Spleen (tissue), 11 donors: ENCODE measurements around the gene PLEKHM3. TPM values are rescaled to one million over a fixed set of nuclear protein-coding genes. Genes with fewer than 3 reads are reported as not detected.

Source experiments
- DNase-seq: peaks from one replicate; pipeline ENCODE4 v3.0.0-alpha.2; 2020
- H3K27ac ChIP-seq, 8 donors: fragments of 200-600 bp; sonication (generic) in 7 of 8; 1 replicate in 4 of 8; 2 replicates in 4 of 8; pipeline versions ENCODE4 v1.5.0 to v1.8.0; 2016 to 2021; ENCODE audit warnings: inconsistent platforms in 4 of 8, mild to moderate bottlenecking in 4 of 8, moderate library complexity in 1 of 8
- H3K27me3 ChIP-seq, 7 donors: fragments of 200-600 bp; sonication (generic) in 6 of 7; replicated peaks in 1 of 7; 1 replicate in 4 of 7; 2 replicates in 3 of 7; pipeline versions ENCODE4 v1.5.0 to v1.8.0; 2016 to 2021; ENCODE audit warnings: inconsistent platforms in 3 of 7, mild to moderate bottlenecking in 1 of 7
- H3K36me3 ChIP-seq, 6 donors: fragments of 200-600 bp; sonication (generic) in 5 of 6; 1 replicate in 4 of 6; 2 replicates in 2 of 6; pipeline versions ENCODE4 v1.5.0 to v1.8.0; 2016 to 2021; ENCODE audit warnings: inconsistent platforms in 2 of 6
- H3K4me1 ChIP-seq, 6 donors: fragments of 200-600 bp; sonication (generic) in 5 of 6; 1 replicate in 3 of 6; 2 replicates in 3 of 6; pipeline versions ENCODE4 v1.5.0 to v1.8.0; 2016 to 2021; ENCODE audit warnings: inconsistent platforms in 3 of 6
- H3K4me3 ChIP-seq, 8 donors: fragments of 200-600 bp; sonication (generic) in 7 of 8; 1 replicate in 4 of 8; 2 replicates in 4 of 8; pipeline versions ENCODE4 v1.5.0 to v1.8.0; 2016 to 2021; ENCODE audit warnings: inconsistent platforms in 4 of 8, mild to moderate bottlenecking in 4 of 8, moderate library complexity in 2 of 8
- H3K9me3 ChIP-seq, 8 donors: fragments of 200-600 bp; sonication (generic) in 7 of 8; 1 replicate in 4 of 8; 2 replicates in 4 of 8; pipeline versions ENCODE4 v1.5.0 to v1.8.0; 2016 to 2021; ENCODE audit warnings: inconsistent platforms in 4 of 8
- POLR2A ChIP-seq, 3 donors: fragments of 450-650 bp; IDR thresholded peaks; one replicate each; pipeline ENCODE4 v1.5.1; 2017; ENCODE audit warnings: antibody characterized with exemption in 3 of 3, mild to moderate bottlenecking in 1 of 3
- POLR2AphosphoS5 ChIP-seq, 3 donors: sonication (generic); formaldehyde crosslinking; IDR thresholded peaks; one replicate each; pipeline ENCODE4 v1.5.1; 2017; ENCODE audit warnings: antibody characterized with exemption in 3 of 3
- WGBS, 5 donors: extraction: QIAGEN DNeasy Blood & Tissue Kit in 3 of 5; methylation state at CpG; one replicate each; pipeline versions ENCODE4 v1.1.5 to v1.1.7; 2013 to 2018; 5-methylcytosine and 5-hydroxymethylcytosine counted together
- intact Hi-C: fragments of 100-400 bp; cut with DNase I; formaldehyde crosslinking; loops from one replicate; pipeline ENCODE4 v1.15.0; 2023; ENCODE audit warnings: low total_unique reads
- polyA plus RNA-seq, 3 donors: library from polyadenylated mRNA; stranded (reverse); fragments of 200-250 nt; gene quantifications; one replicate each; pipeline ENCODE4 v1.2.1, GENCODE V29; 2013
- total RNA-seq, 7 donors: library from RNA; depleted of rRNA in 3 of 7; stranded (reverse); fragments of >200 nt in 3 of 7; fragmentation: NEBNext Ultra II Directional in 4 of 7; extraction: Animal tissue kit (Norgen Biotek cat#: 25700) in 4 of 7; gene quantifications; one replicate each; pipeline versions ENCODE4 v1.1.0 to v1.2.1, GENCODE V29; 2016 to 2021
- TF ChIP-seq, protein P1 (sequence below), 11 experiments: fragments of 200-600 bp in 7 of 11; fragments of 450-650 bp in 4 of 11; sonication (generic) in 4 of 11; IDR thresholded peaks in 8 of 11; conservative IDR thresholded peaks in 3 of 11; 1 replicate in 7 of 11; 2 replicates in 4 of 11; pipeline versions ENCODE4 v1.4.0 to v1.8.0; 2016 to 2021; ENCODE audit warnings: antibody characterized with exemption in 11 of 11, inconsistent platforms in 4 of 11, mild to moderate bottlenecking in 1 of 11
- donor health status: healthy with polysubstance abuse.
- donor health status: DM: no; HTN: no; CAD: no; lungs with moderate emphysema.
- donor health status: DM: no; HTN: no; CAD: no.
- donor health status: Bipolar disorder and iron deficiency.
- donor health status: healthy.
- donor health status: DM: no; HTN: no; CAD: no.
- donor health status: DM: yes; HTN: yes; CAD: no.

Gene PLEKHM3
- total and polyA plus RNA-seq, 10 donors: 2.4 to 24.3 (median 18.3) TPM

DNA sequence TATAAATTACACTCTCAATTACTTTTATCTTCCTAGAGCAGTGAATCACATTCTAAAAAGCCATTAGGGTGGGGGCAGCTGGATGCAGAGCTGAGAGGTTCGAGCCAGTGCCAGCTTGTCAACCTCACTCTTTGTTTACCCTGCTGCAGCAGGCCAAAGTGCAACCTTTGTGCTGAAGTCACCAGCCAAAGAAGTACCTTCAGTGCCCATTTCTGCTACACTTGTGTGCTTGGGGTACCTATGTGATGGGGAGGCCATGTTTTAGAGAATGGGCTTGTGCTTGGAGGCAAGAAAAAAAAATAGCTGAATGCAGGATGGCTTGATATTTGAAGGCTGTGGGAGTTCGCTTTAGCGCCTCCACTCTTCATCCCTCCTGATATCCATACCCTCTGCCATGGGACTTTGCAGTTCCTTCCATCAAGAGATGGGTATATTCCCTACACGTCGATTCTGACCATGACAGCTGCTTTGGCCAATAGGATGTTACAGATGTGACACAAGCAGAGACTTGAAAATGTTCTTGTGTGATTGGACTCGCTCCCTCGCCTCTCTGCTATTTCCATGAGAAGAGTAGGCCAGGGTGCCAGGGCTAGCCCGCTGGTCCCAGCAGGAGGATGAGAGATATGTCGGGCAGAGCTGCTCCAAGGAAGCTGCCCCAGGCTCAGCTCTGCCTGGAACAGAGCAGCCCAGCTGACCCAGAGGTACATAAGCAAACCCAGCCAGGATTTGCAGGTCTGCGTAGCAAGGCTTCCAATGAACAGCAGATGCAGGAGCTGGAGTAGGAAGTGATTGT lies 242.9 kb downstream of the PLEKHM3 start:
- DNase-seq: no peak
- no peak for TF ChIP-seq POLR2AphosphoS5 (IDR thresholded peaks at IDR 0.05)
- TF ChIP-seq, protein P1, sequence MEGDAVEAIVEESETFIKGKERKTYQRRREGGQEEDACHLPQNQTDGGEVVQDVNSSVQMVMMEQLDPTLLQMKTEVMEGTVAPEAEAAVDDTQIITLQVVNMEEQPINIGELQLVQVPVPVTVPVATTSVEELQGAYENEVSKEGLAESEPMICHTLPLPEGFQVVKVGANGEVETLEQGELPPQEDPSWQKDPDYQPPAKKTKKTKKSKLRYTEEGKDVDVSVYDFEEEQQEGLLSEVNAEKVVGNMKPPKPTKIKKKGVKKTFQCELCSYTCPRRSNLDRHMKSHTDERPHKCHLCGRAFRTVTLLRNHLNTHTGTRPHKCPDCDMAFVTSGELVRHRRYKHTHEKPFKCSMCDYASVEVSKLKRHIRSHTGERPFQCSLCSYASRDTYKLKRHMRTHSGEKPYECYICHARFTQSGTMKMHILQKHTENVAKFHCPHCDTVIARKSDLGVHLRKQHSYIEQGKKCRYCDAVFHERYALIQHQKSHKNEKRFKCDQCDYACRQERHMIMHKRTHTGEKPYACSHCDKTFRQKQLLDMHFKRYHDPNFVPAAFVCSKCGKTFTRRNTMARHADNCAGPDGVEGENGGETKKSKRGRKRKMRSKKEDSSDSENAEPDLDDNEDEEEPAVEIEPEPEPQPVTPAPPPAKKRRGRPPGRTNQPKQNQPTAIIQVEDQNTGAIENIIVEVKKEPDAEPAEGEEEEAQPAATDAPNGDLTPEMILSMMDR (IDR thresholded peaks at IDR 0.05 in 8 of 11, conservative IDR thresholded peaks at IDR 0.05 in 3 of 11): no peak
- no peak for TF ChIP-seq POLR2A (IDR thresholded peaks at IDR 0.05)
- no peaks in the 10 kb centered on the region for H3K9me3 ChIP-seq
- no peak overlapping the region for H3K27ac ChIP-seq
- intact Hi-C loops: no loop called here
- 83 to 95% (median 92%) methylated on average over 10 of the region's 10 CpGs for WGBS, 5 donors
- H3K4me3 ChIP-seq: no peak overlapping the region
- H3K36me3 ChIP-seq: no peaks in the 10 kb centered on the region
- H3K27me3 ChIP-seq: no peaks in the 10 kb centered on the region
- H3K4me1 ChIP-seq: peaks cover 0 to 7% (median 0%) of the 10 kb centered on the region in 6 donors

DNA sequence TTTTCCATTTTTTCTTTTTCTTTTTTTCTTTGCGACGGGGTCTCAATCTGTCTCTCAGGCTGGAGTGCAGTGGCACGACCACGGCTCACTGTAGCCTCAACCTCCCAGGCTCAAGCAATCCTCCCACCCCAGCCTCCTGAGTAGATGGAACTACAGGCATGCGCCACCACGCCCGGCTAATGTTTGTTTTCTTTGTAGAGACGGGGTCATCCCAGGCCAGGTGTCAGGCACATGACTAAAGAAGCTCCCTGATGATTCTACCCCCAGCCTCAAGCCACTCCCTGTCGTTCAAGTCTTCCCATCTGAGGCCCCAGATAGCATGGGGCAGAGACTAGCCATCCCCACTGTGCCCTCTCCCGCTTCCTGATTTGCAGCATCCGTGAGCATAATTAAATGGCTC lies 245.8 kb downstream of the PLEKHM3 start:
- DNase-seq: no peak
- Histone ChIP-seq H3K27me3 (no peaks in the 10 kb centered on the region), H3K9me3 (no peaks in the 10 kb centered on the region), H3K36me3 (no peaks in the 10 kb centered on the region), H3K27ac (no peak overlapping the region), H3K4me3 (no peak overlapping the region), H3K4me1 (no peaks in the 10 kb centered on the region)
- TF ChIP-seq, protein P1 (IDR thresholded peaks at IDR 0.05 in 8 of 11, conservative IDR thresholded peaks at IDR 0.05 in 3 of 11): no peak
- TF ChIP-seq POLR2A (IDR thresholded peaks at IDR 0.05) (no peak), POLR2AphosphoS5 (IDR thresholded peaks at IDR 0.05) (no peak)
- intact Hi-C loops: no loop called here
- WGBS, 5 donors: 77 to 92% (median 86%) methylated on average over 11 of the region's 11 CpGs

DNA sequence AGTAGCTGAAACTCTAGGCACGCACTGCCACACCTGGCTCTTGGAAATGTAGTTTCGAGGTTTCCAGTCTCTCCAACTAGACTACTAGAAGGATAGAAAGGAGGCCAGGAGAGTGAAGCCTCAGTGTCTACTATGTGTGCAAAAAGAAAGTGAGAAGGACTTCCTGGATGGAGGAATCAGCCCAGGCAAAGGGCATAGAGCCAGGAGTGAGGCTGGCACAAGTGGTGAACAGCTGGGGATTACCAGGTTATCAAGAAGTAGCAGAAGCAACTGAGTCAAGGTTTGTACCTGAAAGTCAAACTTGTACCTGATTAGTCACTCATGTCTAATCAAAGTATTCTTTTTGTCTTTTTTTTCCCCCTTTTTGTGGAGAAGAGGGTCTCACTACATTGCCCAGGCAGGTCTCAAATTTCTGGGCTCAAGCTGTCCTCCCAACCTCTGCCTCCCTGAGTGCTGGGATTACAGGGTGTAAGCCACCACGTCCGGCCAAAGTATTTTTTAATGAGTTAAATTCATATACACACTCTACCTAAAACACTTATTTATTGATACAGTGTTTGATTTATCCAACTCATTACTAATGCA lies 246.9 kb downstream of the PLEKHM3 start:
- no peaks in the 10 kb centered on the region for H3K36me3 ChIP-seq
- H3K4me1 ChIP-seq: no peaks in the 10 kb centered on the region
- 75 to 97% (median 91%) methylated on average over 4 of the region's 4 CpGs for WGBS, 5 donors
- intact Hi-C loops: no loop called here
- no peak for DNase-seq
- no peaks in the 10 kb centered on the region for H3K27me3 ChIP-seq
- H3K9me3 ChIP-seq: no peaks in the 10 kb centered on the region
- H3K27ac ChIP-seq: no peak overlapping the region
- TF ChIP-seq POLR2A (IDR thresholded peaks at IDR 0.05): no peak
- TF ChIP-seq, protein P1 (IDR thresholded peaks at IDR 0.05 in 8 of 11, conservative IDR thresholded peaks at IDR 0.05 in 3 of 11): no peak
- TF ChIP-seq POLR2AphosphoS5 (IDR thresholded peaks at IDR 0.05): no peak
- no peak overlapping the region for H3K4me3 ChIP-seq

DNA sequence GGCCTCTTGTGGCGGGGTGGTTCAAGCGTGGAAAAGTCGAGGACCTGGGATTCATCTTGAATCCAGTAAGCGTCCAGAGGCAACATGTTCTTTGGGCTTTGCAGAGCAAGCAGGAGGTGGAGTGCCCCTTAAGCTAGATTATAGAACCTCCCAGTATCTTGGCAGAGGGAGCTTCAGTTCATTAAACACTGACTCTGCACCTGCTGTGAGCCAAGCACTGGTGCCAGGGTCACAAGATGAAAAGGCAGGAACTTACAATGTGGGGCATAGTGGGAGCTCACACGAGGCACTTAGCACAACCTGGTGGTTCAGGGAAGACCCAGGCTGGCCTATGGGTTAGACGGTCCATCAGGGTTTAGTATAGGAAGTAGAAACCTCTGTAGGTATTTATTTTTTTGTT lies 248.2 kb downstream of the PLEKHM3 start:
- Histone ChIP-seq H3K4me1 (no peaks in the 10 kb centered on the region), H3K9me3 (no peaks in the 10 kb centered on the region), H3K4me3 (no peak overlapping the region), H3K36me3 (no peaks in the 10 kb centered on the region), H3K27ac (no peak overlapping the region), H3K27me3 (no peaks in the 10 kb centered on the region)
- 88 to 92% (median 89%) methylated on average over 6 of the region's 6 CpGs for WGBS, 5 donors
- no peak for DNase-seq
- no peak for TF ChIP-seq POLR2AphosphoS5 (IDR thresholded peaks at IDR 0.05)
- TF ChIP-seq POLR2A (IDR thresholded peaks at IDR 0.05): no peak
- TF ChIP-seq, protein P1 (IDR thresholded peaks at IDR 0.05 in 8 of 11, conservative IDR thresholded peaks at IDR 0.05 in 3 of 11): no peak
- intact Hi-C loops: no loop called here
